HT-29 (cell line): ENCODE measurements around the gene UTP4. TPM values are rescaled to one million over a fixed set of nuclear protein-coding genes. Genes with fewer than 3 reads are reported as not detected.

Source experiments
- DNase-seq: peaks from one replicate; pipeline ENCODE4 v3.0.0-alpha.2; 2015; ENCODE audit warnings: low spot score
- total RNA-seq: library from RNA; depleted of rRNA; stranded (reverse); fragments of >200 nt; shearing (Covaris generic); gene quantifications from 2 replicates; pipeline ENCODE4 v1.2.3, GENCODE V29; 2014

Gene UTP4
- total RNA-seq, 1 experiment from 2014 or later: 27.2 TPM

DNA sequence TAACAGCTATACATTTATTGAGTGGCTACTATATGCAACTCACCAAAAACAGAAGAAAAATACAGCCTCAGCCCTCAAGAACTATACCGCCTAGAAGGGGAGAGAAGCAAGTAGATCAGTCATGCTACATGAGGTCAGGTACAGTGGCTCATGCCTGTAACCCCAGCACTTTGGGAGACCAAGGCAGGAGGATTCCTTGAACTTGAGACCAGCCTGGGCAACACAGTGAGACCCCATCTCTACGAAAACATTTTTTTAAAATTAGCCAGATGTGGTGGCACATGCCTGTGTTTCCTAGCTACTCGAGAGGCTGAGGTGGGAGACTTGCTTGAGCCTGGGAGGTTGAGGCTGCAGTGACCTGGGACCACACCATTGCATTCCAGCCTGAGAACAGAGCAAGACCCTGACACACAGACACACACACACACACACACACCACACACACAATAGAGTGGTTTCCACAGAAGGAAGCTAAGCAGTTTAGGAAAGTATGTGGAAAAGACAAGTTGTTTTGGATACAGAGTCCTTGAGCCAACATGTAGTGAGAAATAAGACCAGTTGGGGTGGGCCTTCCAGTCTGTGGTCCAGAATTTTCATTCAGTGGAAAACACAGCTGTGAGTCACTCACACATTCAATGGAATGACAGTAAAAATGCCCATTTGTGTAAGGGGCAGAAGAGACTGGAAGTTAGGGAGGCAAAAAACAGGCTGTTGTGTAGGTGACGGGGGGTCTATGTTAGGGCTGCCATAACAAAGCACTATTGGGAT is 43.8 kb downstream of the UTP4 start:
- no peak for DNase-seq

GRCh38 chr16:69179328-69180010 is 47.0 kb downstream of the UTP4 start:
- DNase-seq: no peak

- DNase-seq: no peak
Measured at GRCh38 chr16:69180011-69180338, 47.5 kb downstream of the UTP4 start.

GRCh38 chr16:69182730-69183416 is 50.4 kb downstream of the UTP4 start:
- DNase-seq: no peak

DNA sequence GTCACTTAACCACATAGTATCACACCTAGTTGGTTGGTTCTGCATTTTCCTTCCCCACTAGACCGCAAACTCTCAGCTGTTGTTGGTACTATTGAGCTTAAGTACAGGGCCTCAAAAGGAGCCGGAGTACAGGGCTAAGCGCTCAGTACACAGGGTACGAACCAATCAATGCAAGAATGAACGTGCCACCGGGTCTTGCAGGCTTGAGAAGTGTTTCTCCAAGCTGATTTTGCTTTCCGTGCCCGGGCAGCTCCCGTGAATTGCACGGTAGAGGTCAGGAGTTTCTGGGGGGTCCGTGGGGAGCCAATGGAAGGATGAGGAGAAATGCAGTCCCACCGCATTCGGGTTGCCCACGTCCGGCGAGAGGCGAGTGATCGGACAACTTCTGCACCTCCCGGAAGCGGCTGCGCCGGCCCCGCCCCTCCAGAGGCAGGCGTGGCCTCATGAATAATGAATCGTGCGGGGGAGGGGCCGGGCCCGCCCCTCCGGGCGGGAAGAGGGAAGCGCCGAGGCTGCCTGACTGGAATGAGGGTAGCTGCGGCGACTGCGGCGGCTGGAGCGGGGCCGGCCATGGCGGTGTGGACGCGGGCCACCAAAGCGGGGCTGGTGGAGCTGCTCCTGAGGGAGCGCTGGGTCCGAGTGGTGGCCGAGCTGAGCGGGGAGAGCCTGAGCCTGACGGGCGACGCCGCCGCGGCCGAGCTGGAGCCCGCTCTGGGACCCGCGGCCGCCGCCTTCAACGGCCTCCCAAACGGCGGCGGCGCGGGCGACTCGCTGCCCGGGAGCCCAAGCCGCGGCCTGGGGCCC is 54.4 kb downstream of the UTP4 start, which contains the start of gene SNTB2:
Gene SNTB2, plus strand, starts transcription at position 523 of the 804 bp plus-strand sequence. Its CDS starts 3 bp downstream, at position 526.
- peak; percentile 97 for DNase-seq

DNA sequence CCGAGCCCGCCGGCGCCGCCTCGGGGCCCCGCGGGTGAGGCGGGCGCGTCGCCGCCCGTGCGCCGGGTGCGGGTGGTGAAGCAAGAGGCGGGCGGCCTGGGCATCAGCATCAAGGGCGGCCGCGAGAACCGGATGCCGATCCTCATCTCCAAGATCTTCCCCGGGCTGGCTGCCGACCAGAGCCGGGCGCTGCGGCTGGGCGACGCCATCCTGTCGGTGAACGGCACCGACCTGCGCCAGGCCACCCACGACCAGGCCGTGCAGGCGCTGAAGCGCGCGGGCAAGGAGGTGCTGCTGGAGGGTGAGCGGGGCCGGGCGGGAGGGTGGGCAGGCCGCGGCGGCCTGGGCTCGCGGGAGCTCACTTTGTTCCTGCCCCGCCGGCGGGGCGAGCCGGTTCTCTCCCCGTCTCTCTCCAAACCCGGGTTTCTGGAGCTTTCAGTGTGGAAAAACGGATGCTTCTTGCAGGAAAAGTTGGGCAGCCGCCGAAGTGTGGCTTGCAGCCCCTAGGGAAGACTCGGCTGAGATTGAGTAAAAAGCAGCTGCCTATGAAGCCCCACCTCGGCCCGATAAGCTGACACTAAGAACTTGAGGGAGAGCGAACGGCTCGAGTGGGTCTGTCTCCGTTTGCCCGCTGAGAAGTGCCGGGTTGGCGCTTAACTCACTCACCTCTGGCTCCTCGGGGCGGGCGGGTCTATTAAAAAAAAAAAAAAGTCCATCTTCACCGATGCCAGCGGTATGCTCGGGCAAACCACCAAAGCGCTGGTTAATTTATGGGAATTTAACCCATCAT is 55.2 kb downstream of the UTP4 start:
- DNase-seq: peak; percentile 65

GRCh38 chr16:69188236-69188549 is 55.7 kb downstream of the UTP4 start:
- peak; percentile 61 for DNase-seq

- DNase-seq: no peak
Measured at GRCh38 chr16:69188716-69189115, 56.3 kb downstream of the UTP4 start.

DNA sequence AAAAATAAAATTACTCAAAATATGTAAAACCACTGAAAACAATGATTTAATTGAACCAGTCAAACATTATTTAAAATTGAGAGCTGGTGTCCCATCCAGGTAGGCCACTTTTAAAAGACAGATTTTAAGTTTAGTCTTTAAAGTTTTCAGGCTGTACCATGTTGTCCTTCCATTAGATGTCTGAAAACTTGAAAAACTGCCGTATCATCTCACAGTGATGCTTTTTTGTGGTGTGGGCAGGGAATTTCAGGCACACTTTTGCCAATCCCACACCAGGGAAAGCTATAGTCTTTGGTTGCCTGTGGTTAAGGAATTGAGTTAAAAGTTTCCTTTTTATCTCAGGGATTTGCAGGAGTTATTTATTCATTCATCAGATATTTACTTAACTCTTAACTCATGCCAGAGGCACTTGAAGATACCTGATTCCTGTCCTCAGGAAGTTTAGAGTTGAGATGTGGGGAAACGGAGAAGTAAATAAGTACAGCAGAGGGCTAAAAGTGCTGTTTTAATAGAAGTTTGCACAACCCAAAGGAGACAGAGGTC is 57.7 kb downstream of the UTP4 start:
- DNase-seq: no peak

- no peak for DNase-seq
Measured at GRCh38 chr16:69190598-69190997, 58.1 kb downstream of the UTP4 start.

DNA sequence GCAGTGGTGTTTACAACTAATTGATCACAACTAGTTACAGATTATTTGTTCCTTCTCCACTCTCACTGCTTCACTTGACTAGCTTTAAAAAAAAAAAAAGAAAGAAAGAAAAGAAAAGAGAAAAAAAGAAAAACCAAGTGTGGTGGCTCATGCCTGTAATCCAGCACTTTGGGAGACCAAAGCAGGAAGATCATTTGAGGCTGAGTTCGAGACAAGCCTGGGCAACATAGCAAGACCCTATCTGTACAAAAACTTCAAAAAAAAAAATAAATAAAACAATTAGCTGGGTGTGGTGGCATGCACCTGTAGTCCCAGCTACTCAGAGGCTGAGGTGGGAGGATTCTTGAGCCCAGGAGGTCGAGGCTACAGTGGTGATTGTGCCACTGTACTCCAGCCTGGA is 58.7 kb downstream of the UTP4 start:
- DNase-seq: no peak

GRCh38 chr16:69193855-69194254 is 61.4 kb downstream of the UTP4 start:
- no peak for DNase-seq

- no peak for DNase-seq
Measured at GRCh38 chr16:69194488-69194887, 62.0 kb downstream of the UTP4 start.

DNA sequence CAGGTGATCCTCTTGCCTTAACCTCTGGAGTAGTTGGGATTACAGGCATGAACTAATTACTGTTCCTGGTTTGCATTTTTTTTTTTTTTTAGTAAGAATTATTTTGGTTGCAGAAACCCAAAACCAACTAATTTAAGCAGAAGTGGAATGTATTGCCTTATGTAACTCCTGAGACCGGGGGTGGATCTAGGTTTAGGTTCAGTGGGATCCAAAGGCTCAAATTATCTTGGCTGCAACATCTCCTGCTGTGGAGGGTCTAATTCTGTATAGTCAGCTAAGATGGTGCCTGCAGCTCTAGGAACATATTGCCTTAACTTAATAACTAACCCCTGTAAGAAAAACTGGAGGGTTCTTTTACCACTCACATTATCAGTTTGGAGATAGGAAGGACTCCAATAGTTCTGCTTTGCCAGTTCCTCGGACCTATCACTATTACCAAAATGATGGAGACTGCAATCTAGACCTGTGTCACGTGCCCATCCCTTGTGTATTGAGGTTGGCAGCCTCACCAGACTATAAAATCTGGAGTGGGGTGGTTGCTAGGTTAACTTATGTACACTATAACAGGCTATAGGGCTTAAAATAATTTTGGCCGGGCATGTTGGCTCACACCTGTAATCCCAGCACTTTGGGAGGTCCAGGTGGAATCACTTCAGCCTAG is 63.0 kb downstream of the UTP4 start:
- DNase-seq: no peak

DNA sequence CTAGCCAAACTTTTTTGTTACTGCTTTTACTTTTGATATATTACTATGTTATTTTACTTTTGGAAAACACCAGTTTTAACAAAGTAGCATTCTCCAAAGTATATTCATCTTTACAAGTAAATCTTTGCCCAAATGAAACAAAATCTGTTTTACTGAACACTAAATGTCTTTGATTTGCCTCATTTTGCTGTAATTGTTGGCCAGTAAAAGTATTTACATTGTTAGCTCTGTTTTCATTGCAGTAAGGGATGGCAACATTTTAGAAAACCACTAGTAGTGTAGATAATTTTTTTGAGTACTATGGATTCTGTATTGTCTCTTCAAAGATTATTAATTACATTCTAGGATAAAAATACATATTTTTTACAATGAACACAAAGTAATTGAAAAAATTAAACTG is 65.1 kb downstream of the UTP4 start:
- no peak for DNase-seq

DNA sequence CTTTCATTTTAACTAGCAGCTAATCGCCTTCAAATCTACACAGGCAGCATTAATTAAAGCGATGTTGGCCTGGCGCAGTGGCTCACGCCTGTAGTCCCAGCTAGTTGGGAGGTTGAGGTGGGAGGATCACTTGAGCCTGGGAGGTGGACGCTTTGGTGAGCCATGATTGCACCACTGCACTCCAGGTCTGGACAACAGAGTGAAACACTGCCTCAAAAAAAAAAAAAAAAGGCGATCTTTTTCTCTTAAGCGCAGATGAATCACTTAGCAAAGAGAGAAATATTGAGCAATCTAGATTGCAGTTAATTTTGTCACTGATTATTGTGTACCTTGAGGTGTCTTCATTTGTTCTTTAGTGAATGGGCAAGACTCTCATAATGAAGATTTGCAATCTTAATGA is 66.9 kb downstream of the UTP4 start:
- no peak for DNase-seq

DNA sequence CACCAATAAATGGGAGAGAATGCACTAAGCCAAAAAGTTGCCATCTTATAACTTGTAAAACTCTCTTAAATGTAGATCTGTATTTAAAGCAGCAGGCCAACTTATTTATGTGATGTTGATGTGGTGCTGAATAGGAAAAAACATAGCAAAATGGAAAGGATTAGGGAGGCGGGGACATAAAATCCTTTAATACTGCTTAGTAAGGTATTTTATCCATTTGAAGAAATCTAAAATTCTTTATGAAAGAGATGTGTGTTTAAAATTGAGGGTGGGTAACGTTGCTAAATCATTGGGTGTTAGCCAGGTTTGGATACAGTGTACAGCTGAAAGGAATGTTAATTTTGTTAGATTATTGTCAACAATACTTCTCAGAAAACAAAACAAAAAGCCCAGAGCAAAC is 68.8 kb downstream of the UTP4 start:
- no peak for DNase-seq

GRCh38 chr16:69201787-69202186 is 69.3 kb downstream of the UTP4 start:
- DNase-seq: no peak

- no peak for DNase-seq
Measured at GRCh38 chr16:69204172-69204571, 71.7 kb downstream of the UTP4 start.

DNA sequence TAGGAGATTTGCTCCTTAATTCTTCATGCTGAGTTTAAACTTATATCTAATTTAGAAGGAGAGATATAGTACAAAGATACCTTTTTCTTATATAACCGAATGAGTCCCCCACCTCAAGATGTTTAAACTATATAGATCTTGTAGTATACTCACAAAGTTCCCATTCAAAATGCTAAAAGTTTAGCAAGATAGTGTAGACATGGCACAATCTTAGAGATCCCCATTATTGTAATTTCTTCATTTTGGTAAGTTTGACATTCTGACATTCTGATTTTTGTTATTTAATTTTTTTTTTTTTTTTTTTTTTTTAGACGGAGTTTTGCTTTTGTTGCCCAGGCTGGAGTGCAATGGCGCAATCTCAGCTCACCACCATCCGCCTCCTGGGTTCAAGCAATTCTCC is 77.3 kb downstream of the UTP4 start:
- DNase-seq: no peak
